ENCODE data around the gene PCDH9.
A peak's percentile ranks its signal among the peaks of the same experiment; 100 is the strongest.

The PCDH9 gene

GRCh38 chr13:66503890-66504289, 726.2 kb downstream of the PCDH9 start:
- DNase-seq = no peak
- Histone ChIP-seq H3K27ac (no peak overlapping the region), H3K4me3 (ENCODE audit: low read depth, low read length) (no peak overlapping the region), H3K27me3 (replicated peaks) (no peaks in the 10 kb centered on the region), H3K36me3 (replicated peaks) (no peaks in the 10 kb centered on the region)
- in situ Hi-C loops (cut with HindIII; ENCODE audit: low pct_ligation_motif_present, low sequenced_read_pairs) = no loop called here
- no peak for TF ChIP-seq CTCF (IDR thresholded peaks at IDR 0.05; ENCODE audit: low read depth, low read length, missing control alignments)

GRCh38 chr13:66501181-66501580, 729.0 kb downstream of the PCDH9 start:
- no peaks in the 10 kb centered on the region for H3K36me3 ChIP-seq (replicated peaks)
- no peak overlapping the region for H3K27ac ChIP-seq
- DNase-seq = no peak
- TF ChIP-seq CTCF (IDR thresholded peaks at IDR 0.05; ENCODE audit: low read depth, low read length, missing control alignments) = no peak
- H3K27me3 ChIP-seq (replicated peaks) = no peaks in the 10 kb centered on the region
- H3K4me3 ChIP-seq (ENCODE audit: low read depth, low read length) = no peak overlapping the region
- in situ Hi-C loops (cut with HindIII; ENCODE audit: low pct_ligation_motif_present, low sequenced_read_pairs) = no loop called here

GRCh38 chr13:66492479-66492878, 737.7 kb downstream of the PCDH9 start:
- peak; percentile 47 for TF ChIP-seq CTCF (IDR thresholded peaks at IDR 0.05; ENCODE audit: low read depth, low read length, missing control alignments)
- H3K27me3 ChIP-seq (replicated peaks) = no peaks in the 10 kb centered on the region
- no peak overlapping the region for H3K4me3 ChIP-seq (ENCODE audit: low read depth, low read length)
- no peak for DNase-seq
- in situ Hi-C loops (cut with HindIII; ENCODE audit: low pct_ligation_motif_present, low sequenced_read_pairs) = no loop called here
- H3K36me3 ChIP-seq (replicated peaks) = no peaks in the 10 kb centered on the region
- H3K27ac ChIP-seq = no peak overlapping the region

GRCh38 chr13:66491251-66491650, 738.9 kb downstream of the PCDH9 start:
- no peak overlapping the region for H3K27ac ChIP-seq
- H3K4me3 ChIP-seq (ENCODE audit: low read depth, low read length) = no peak overlapping the region
- in situ Hi-C loops (cut with HindIII; ENCODE audit: low pct_ligation_motif_present, low sequenced_read_pairs) = no loop called here
- H3K36me3 ChIP-seq (replicated peaks) = no peaks in the 10 kb centered on the region
- DNase-seq = no peak
- no peaks in the 10 kb centered on the region for H3K27me3 ChIP-seq (replicated peaks)
- no peak for TF ChIP-seq CTCF (IDR thresholded peaks at IDR 0.05; ENCODE audit: low read depth, low read length, missing control alignments)

GRCh38 chr13:66489586-66489985, 740.5 kb downstream of the PCDH9 start:
- Histone ChIP-seq H3K27me3 (replicated peaks) (no peaks in the 10 kb centered on the region), H3K27ac (no peak overlapping the region), H3K36me3 (replicated peaks) (no peaks in the 10 kb centered on the region), H3K4me3 (ENCODE audit: low read depth, low read length) (no peak overlapping the region)
- in situ Hi-C loops (cut with HindIII; ENCODE audit: low pct_ligation_motif_present, low sequenced_read_pairs) = no loop called here
- TF ChIP-seq CTCF (IDR thresholded peaks at IDR 0.05; ENCODE audit: low read depth, low read length, missing control alignments) = no peak
- no peak for DNase-seq

GRCh38 chr13:66489172-66489571, 741.0 kb downstream of the PCDH9 start:
- in situ Hi-C loops (cut with HindIII; ENCODE audit: low pct_ligation_motif_present, low sequenced_read_pairs) = no loop called here
- Histone ChIP-seq H3K27me3 (replicated peaks) (no peaks in the 10 kb centered on the region), H3K4me3 (ENCODE audit: low read depth, low read length) (no peak overlapping the region), H3K36me3 (replicated peaks) (no peaks in the 10 kb centered on the region), H3K27ac (no peak overlapping the region)
- TF ChIP-seq CTCF (IDR thresholded peaks at IDR 0.05; ENCODE audit: low read depth, low read length, missing control alignments) = no peak
- DNase-seq = no peak

Measured in brain microvascular endothelial cell (primary cell).